IMR-90 (cell line): ENCODE measurements around the gene GAL3ST3. TPM values are rescaled to one million over a fixed set of nuclear protein-coding genes. Genes with fewer than 3 reads are reported as not detected.

ENCODE experiments used
- ATAC-seq: fragments of 200-7000 bp; cut with Tn5 transposase; 2 replicates; pipeline ENCODE4 v1.9.1; 2020; ENCODE audit warnings: low read depth, mild to moderate bottlenecking, moderate library complexity
- BruUV-seq: library from RNA; stranded (reverse); fragments of 400-500 nt; replicated peaks from 2 replicates; lab custom pipeline; 2021; lab: Mats Ljungman, UMichigan
- CTCF ChIA-PET: fragments of 300-600 bp; formaldehyde crosslinking; extraction: SDS; loops from one replicate; lab custom pipeline; 2021; ENCODE audit warnings: antibody characterized with exemption; lab: Yijun Ruan, JAX
- POLR2A ChIA-PET: fragments of 300-600 bp; sonication (Branson Sonifier 250); formaldehyde crosslinking; loops from one replicate; lab custom pipeline; 2022; ENCODE audit warnings: antibody characterized with exemption; ENCODE audit not compliant: unreplicated experiment; lab: Charles Lee
- DNase-seq: peaks from one replicate; pipeline ENCODE4 v3.0.0; 2013
- H2AFZ ChIP-seq: replicated peaks from 2 replicates; pipeline ENCODE3; 2013; ENCODE audit warnings: low read length, mild to moderate bottlenecking; ENCODE audit not compliant: poor library complexity
- H2AK5ac ChIP-seq: 2 replicates; pipeline ENCODE4 v1.6.1; 2013; ENCODE audit warnings: low read depth, low read length, inconsistent platforms
- H2AK9ac ChIP-seq: replicated peaks from 2 replicates; pipeline ENCODE3; 2013; ENCODE audit warnings: mild to moderate bottlenecking, low read depth, low read length, moderate library complexity; ENCODE audit not compliant: poor library complexity
- H2BK120ac ChIP-seq: 2 replicates; pipeline ENCODE4 v1.6.1; 2013; ENCODE audit warnings: low read depth, low read length, inconsistent platforms
- H2BK15ac ChIP-seq: 3 replicates; pipeline ENCODE4 v1.6.1; 2013; ENCODE audit warnings: low read depth, low read length, inconsistent platforms
- H2BK20ac ChIP-seq: 2 replicates; pipeline ENCODE4 v1.6.1; 2013; ENCODE audit warnings: low read depth, mild to moderate bottlenecking, inconsistent platforms, low read length, moderate library complexity
- H2BK5ac ChIP-seq: 2 replicates; pipeline ENCODE4 v1.6.1; 2013; ENCODE audit warnings: mild to moderate bottlenecking, low read depth, low read length, inconsistent platforms; ENCODE audit not compliant: poor library complexity, severe bottlenecking
- H3K14ac ChIP-seq: replicated peaks from 2 replicates; pipeline ENCODE4 v1.6.1; 2013; ENCODE audit warnings: low read depth, low read length, inconsistent platforms
- H3K18ac ChIP-seq: 2 replicates; pipeline ENCODE4 v1.6.1; 2013; ENCODE audit warnings: low read depth, low read length, control low read depth
- H3K23ac ChIP-seq: 2 replicates; pipeline ENCODE4 v1.6.1; 2013; ENCODE audit warnings: low read depth, low read length, inconsistent platforms
- H3K27ac ChIP-seq: 2 replicates; pipeline ENCODE4 v1.5.1; 2013; ENCODE audit warnings: mild to moderate bottlenecking, control low read depth, low read length; ENCODE audit not compliant: insufficient read depth
- H3K27me3 ChIP-seq: 2 replicates; pipeline ENCODE4 v1.6.1; 2013; ENCODE audit warnings: low read length; ENCODE audit not compliant: control insufficient read depth, insufficient read depth
- H3K36me3 ChIP-seq: 2 replicates; pipeline ENCODE4 v1.6.1; 2013; ENCODE audit warnings: low read length, mixed read lengths; ENCODE audit not compliant: control insufficient read depth, insufficient read depth
- H3K4ac ChIP-seq: 2 replicates; pipeline ENCODE4 v1.6.1; 2013; ENCODE audit warnings: low read depth, low read length, inconsistent platforms
- H3K4me1 ChIP-seq: 2 replicates; pipeline ENCODE4 v1.6.1; 2013; ENCODE audit warnings: low read length, mixed read lengths; ENCODE audit not compliant: control insufficient read depth, insufficient read depth
- H3K4me2 ChIP-seq: 2 replicates; pipeline ENCODE4 v1.6.1; 2013; ENCODE audit warnings: low read depth, mild to moderate bottlenecking, control low read depth, low read length, moderate library complexity
- H3K4me3 ChIP-seq: 2 replicates; pipeline ENCODE4 v1.5.1; 2013; ENCODE audit warnings: low read depth, mild to moderate bottlenecking, control low read depth, low read length, moderate library complexity; ENCODE audit not compliant: insufficient read depth
- H3K56ac ChIP-seq: 2 replicates; pipeline ENCODE4 v1.6.1; 2013; ENCODE audit warnings: low read length, inconsistent platforms; ENCODE audit not compliant: insufficient read depth; ENCODE audit errors: extremely low read depth
- H3K79me1 ChIP-seq, 2 experiments: 2 replicates each; pipeline ENCODE4 v1.6.1; 2013; ENCODE audit warnings: low read length in 2 of 2, inconsistent platforms in 1 of 2, low read depth in 1 of 2
- H3K9ac ChIP-seq: 2 replicates; pipeline ENCODE4 v1.6.1; 2013; ENCODE audit warnings: low read depth, low read length, control low read depth
- H3K9me1 ChIP-seq: 2 replicates; pipeline ENCODE4 v1.6.1; 2013; ENCODE audit warnings: low read length, inconsistent platforms; ENCODE audit not compliant: insufficient read depth
- H3K9me3 ChIP-seq: 2 replicates; pipeline ENCODE4 v1.6.1; 2013; ENCODE audit warnings: low read length; ENCODE audit not compliant: control insufficient read depth, insufficient read depth
- H4K20me1 ChIP-seq: 2 replicates; pipeline ENCODE4 v1.6.1; 2013; ENCODE audit warnings: low read length, inconsistent platforms; ENCODE audit not compliant: insufficient read depth
- H4K5ac ChIP-seq: 2 replicates; pipeline ENCODE4 v1.6.1; 2013; ENCODE audit warnings: mild to moderate bottlenecking, low read depth, low read length, control low read depth
- H4K8ac ChIP-seq, 2 experiments: 2 replicates each; pipeline ENCODE4 v1.6.1; 2013; ENCODE audit warnings: low read depth in 2 of 2, low read length in 2 of 2, control low read depth in 1 of 2, inconsistent platforms in 1 of 2
- H4K91ac ChIP-seq: 2 replicates; pipeline ENCODE4 v1.6.1; 2013; ENCODE audit warnings: low read depth, low read length, inconsistent platforms; ENCODE audit not compliant: insufficient read depth
- CEBPB ChIP-seq: IDR thresholded peaks from 2 replicates; pipeline ENCODE4 v1.6.1; 2012; ENCODE audit warnings: low read depth, low read length, improper control_type of control experiment
- CHD1 ChIP-seq: IDR thresholded peaks from 2 replicates; pipeline ENCODE4 v1.6.1; 2012; ENCODE audit warnings: low read depth, low read length, improper control_type of control experiment
- FOS ChIP-seq: fragments of 150-350 bp; IDR thresholded peaks from 2 replicates; pipeline ENCODE4 v1.6.1; 2016; ENCODE audit warnings: low read depth, low read length
- RAD21 ChIP-seq: IDR thresholded peaks from 2 replicates; pipeline ENCODE4 v1.6.1; 2012; ENCODE audit warnings: low read length, improper control_type of control experiment
- WGBS, 2 experiments: methylation state at CpG; one replicate each; pipeline versions ENCODE4 v1.1.5 to v1.1.7; 2013; ENCODE audit warnings: missing lambda C conversion rate in 2 of 2; ENCODE audit not compliant: insufficient read length in 1 of 2; ENCODE audit errors: extremely low coverage in 2 of 2; 5-methylcytosine and 5-hydroxymethylcytosine counted together
- dilution Hi-C: fragments of 300-500 bp; cut with HindIII; formaldehyde crosslinking; loops from one replicate; pipeline ENCODE4 v1.14.3; 2018; ENCODE audit warnings: low sequenced_read_pairs; ENCODE audit not compliant: unreplicated experiment
- in situ Hi-C: fragments of 300-500 bp; cut with MboI; formaldehyde crosslinking; loops from 3 replicates; pipeline ENCODE4 v1.14.3; 2019; ENCODE audit warnings: low sequenced_read_pairs, inconsistent platforms, mixed read lengths
- intact Hi-C: fragments of 100-400 bp; cut with micrococcal nuclease; formaldehyde crosslinking; loops from 2 replicates; pipeline ENCODE4 v1.10.0; 2022
- polyA plus RNA-seq, 3 experiments: library from polyadenylated mRNA; depleted of rRNA; stranded (reverse); fragments of >200 nt; gene quantifications; 2 replicates each; pipeline ENCODE4 v1.2.3, GENCODE V29; 2012; ENCODE audit warnings: low replicate concordance in 1 of 3
- total RNA-seq: library from RNA; depleted of rRNA; stranded (reverse); fragments of >200 nt; gene quantifications from 2 replicates; pipeline ENCODE4 v1.2.3, GENCODE V29; 2012

Gene GAL3ST3
- total and polyA plus RNA-seq, 2 of the 4 experiments (the other 2 are of a cell fraction) = 0.19 TPM; not detected in 1

- no peak for TF ChIP-seq CEBPB
Observed at GRCh38 chr11:66050581-66051231, 1.7 kb upstream of the GAL3ST3 start (continued).

GRCh38 chr11:66047541-66048365 lies 1.2 kb downstream of the GAL3ST3 start:
- intact Hi-C loops (no loop called here), dilution Hi-C loops (no loop called here), in situ Hi-C loops (no loop called here)
- H2AFZ ChIP-seq = no peak overlapping the region
- H3K36me3 ChIP-seq = no peaks in the 10 kb centered on the region
- WGBS, 2 experiments = 84% methylated on average over 2 of the region's 11 CpGs; no CpG with 5 or more reads in 1 of the 2 experiments
- peaks cover 6% of the 10 kb centered on the region for H3K4me1 ChIP-seq
- H3K4me2 ChIP-seq = no peak overlapping the region
- no peak overlapping the region for H4K91ac ChIP-seq
- H3K18ac ChIP-seq = no peak overlapping the region
- H3K9me1 ChIP-seq = 0 out of 2 replicates have a peak, but pooled peaks cover 7% of the 10 kb centered on the region
- DNase-seq (no peak), ATAC-seq (no peak)
- H3K56ac ChIP-seq = no peak overlapping the region
- no peak overlapping the region for H3K4me3 ChIP-seq
- no peak overlapping the region for H3K14ac ChIP-seq
- no peaks in the 10 kb centered on the region; the same call in 1 of the 2 replicates for H3K9me3 ChIP-seq
- H3K9ac ChIP-seq = no peak overlapping the region
- no peak overlapping the region for H2AK5ac ChIP-seq
- peaks cover 0 to 15% of the 10 kb centered on the region in 2 experiments; a peak in 2 of 4 replicates for H3K79me1 ChIP-seq
- H3K27me3 ChIP-seq = peaks cover 27% of the 10 kb centered on the region; the same call in 1 of the 2 replicates
- CTCF ChIA-PET = no interaction called here
- no TSS peak for BruUV-seq
- no peak overlapping the region for H3K4ac ChIP-seq
- H2BK20ac ChIP-seq = no peak overlapping the region
- POLR2A ChIA-PET = no interaction called here
- no peak overlapping the region for H3K23ac ChIP-seq
- no peak overlapping the region for H2BK5ac ChIP-seq
- TF ChIP-seq RAD21 = no peak
- no peak for TF ChIP-seq FOS
- no peak for TF ChIP-seq CHD1
- no peak overlapping the region for H4K5ac ChIP-seq
- H2BK15ac ChIP-seq = no peak overlapping the region
- H3K27ac ChIP-seq = no peak overlapping the region
- H2BK120ac ChIP-seq = no peak overlapping the region
- 0 out of 2 replicates have a peak, but pooled peaks cover 2% of the 10 kb centered on the region for H4K20me1 ChIP-seq
- H2AK9ac ChIP-seq = no peak overlapping the region
- H4K8ac ChIP-seq = no peak overlapping the region
